Measurements from ENCODE around the gene LHX4. TPM values are rescaled to one million over a fixed set of nuclear protein-coding genes. Genes with fewer than 3 reads are reported as not detected.

LHX4 gene
- total and polyA plus RNA-seq, 2 of the 13 experiments (the other 11 are each of a cell fraction or from before 2014, with no cell fraction given) = 0.03 to 0.07 TPM

- ATAC-seq = no peak
- Histone ChIP-seq H3K4me1 (ENCODE audit: insufficient read depth, low read length) (peaks cover 61% of the 10 kb centered on the region), H3K27ac (ENCODE audit: extremely low read length, insufficient read depth, low read length) (no peak overlapping the region), H3K27me3 (ENCODE audit: control insufficient read depth in 1 of 2, insufficient read depth in 2 of 2, low read length in 2 of 2) (peaks cover 0 to 4% of the 10 kb centered on the region in 2 experiments; a peak in 2 of 5 replicates), H4K20me1 (ENCODE audit: insufficient read depth, low read length) (no peaks in the 10 kb centered on the region), H3K4me2 (ENCODE audit: low read depth, low read length) (peak overlapping the region; percentile 45), H3K9ac (ENCODE audit: insufficient read depth, low read depth, low read length) (no peak overlapping the region), H3K79me2 (ENCODE audit: insufficient read depth, low read length) (no peaks in the 10 kb centered on the region), H2AFZ (ENCODE audit: low read length) (no peak overlapping the region), H3K36me3 (replicated peaks in 1 of 2; ENCODE audit: control insufficient read depth in 1 of 2, insufficient read depth in 2 of 2, low read length in 2 of 2) (no peaks in the 10 kb centered on the region), H3K4me3 (replicated peaks in 1 of 3; ENCODE audit: insufficient read depth in 1 of 3, low read depth in 2 of 3, low read length in 3 of 3) (no peak overlapping the region), H3K9me3 (ENCODE audit: low read length) (no peaks in the 10 kb centered on the region)
- BruUV-seq (replicated peaks) = no TSS peak
- ChIA-PET POLR2A (no interaction called here), CTCF (ENCODE audit: low intra/inter-chr PET ratio, low total read pairs) (no interaction called here)
- no peak for FAIRE-seq
- in situ Hi-C loops (cut with HindIII; ENCODE audit: extremely low pct_ligation_motif_present, low pct_unique_long_range_greater_than_20kb) (no loop called here), intact Hi-C loops (cut with micrococcal nuclease; ENCODE audit: unreplicated experiment) (loop anchor here (10.0 kb wide), 1 partner anchor 62 kb away; no protein-coding TSS in a partner anchor)
- DNase-seq (ENCODE audit: low spot score) = no peak
- 14% methylated on average over 3 of the region's 3 CpGs for WGBS (ENCODE audit: low lambda C conversion rate)
- TF ChIP-seq GPN1 (CRISPR knock-in tag; IDR thresholded peaks at IDR 0.05; ENCODE audit: borderline replicate concordance) (no peak), NR2C2 (CRISPR knock-in tag; IDR thresholded peaks at IDR 0.05; ENCODE audit: borderline replicate concordance) (no peak), PHF21A (CRISPR knock-in tag; IDR thresholded peaks at IDR 0.05) (no peak), ZNF441 (CRISPR knock-in tag; IDR thresholded peaks at IDR 0.05; ENCODE audit: borderline replicate concordance) (no peak), ZBTB7A (CRISPR knock-in tag; IDR thresholded peaks at IDR 0.05) (no peak), JUND (CRISPR knock-in tag; IDR thresholded peaks at IDR 0.05) (no peak), ZNF24 (IDR thresholded peaks at IDR 0.05) (no peak), GABPB1 (CRISPR knock-in tag; IDR thresholded peaks at IDR 0.05) (no peak), ZNF251 (CRISPR knock-in tag; IDR thresholded peaks at IDR 0.05) (no peak), ZNF543 (CRISPR knock-in tag; IDR thresholded peaks at IDR 0.05) (no peak), FOXJ3 (CRISPR knock-in tag; IDR thresholded peaks at IDR 0.05; ENCODE audit: borderline replicate concordance) (no peak), ZNF770 (CRISPR knock-in tag; IDR thresholded peaks at IDR 0.05) (no peak), ZFP62 (CRISPR knock-in tag; IDR thresholded peaks at IDR 0.05) (no peak), KLF16 (CRISPR knock-in tag; IDR thresholded peaks at IDR 0.05) (no peak), SYNCRIP (IDR thresholded peaks at IDR 0.05; ENCODE audit: insufficient read depth, low read depth, low read length) (no peak), ZNF318 (CRISPR knock-in tag; IDR thresholded peaks at IDR 0.05) (no peak), DMAP1 (CRISPR knock-in tag; IDR thresholded peaks at IDR 0.05) (no peak)
Observed at GRCh38 chr1:180247061-180247460, 17.0 kb downstream of the LHX4 start.
